22Rv1 (cell line): Measurements from ENCODE around the gene TMC1.

Experiments
- ZFX ChIP-seq: fragments of 450-650 bp; IDR thresholded peaks from 2 replicates; pipeline ENCODE4 v1.6.1; 2017; ENCODE audit warnings: antibody characterized with exemption, borderline replicate concordance
- TF ChIP-seq, protein P1 (sequence below): fragments of 450-650 bp; IDR thresholded peaks from 2 replicates; pipeline ENCODE4 v1.5.1; 2017; ENCODE audit warnings: mild to moderate bottlenecking

DNA sequence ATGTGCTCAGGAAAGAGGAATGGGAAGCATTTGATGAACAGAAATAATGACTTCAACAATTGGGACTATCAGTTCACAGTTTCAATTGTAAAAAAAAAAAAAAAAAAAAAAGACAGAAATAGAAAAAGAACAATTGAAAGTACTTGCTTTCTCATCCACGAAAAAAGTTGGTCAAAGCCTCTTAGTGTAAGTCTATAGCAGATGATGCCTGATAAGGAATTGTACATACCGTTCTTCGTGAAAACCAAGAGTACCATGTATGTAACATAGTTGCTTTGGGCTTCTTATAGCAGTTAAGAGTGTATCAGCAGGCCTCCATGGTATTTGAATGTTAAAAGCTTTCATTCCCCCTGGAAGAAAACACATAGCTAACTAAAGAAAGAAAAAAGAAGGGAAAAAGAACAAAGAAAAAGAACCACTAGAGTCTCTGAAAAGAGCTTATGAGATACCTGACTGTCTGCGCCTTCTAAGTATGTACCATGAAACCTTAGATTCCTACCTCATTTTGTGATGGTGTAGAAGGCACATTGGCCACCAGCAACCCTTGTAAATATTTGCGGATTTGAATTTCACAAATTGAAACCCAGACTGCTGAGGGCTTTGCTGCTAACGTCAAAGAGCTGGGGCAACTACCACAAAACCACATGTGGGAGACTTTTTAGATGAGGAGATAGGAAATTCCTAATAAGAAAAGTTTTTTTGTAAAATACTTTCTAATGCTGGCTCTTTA lies 75.2 kb downstream of the TMC1 start:
- TF ChIP-seq, protein P1, sequence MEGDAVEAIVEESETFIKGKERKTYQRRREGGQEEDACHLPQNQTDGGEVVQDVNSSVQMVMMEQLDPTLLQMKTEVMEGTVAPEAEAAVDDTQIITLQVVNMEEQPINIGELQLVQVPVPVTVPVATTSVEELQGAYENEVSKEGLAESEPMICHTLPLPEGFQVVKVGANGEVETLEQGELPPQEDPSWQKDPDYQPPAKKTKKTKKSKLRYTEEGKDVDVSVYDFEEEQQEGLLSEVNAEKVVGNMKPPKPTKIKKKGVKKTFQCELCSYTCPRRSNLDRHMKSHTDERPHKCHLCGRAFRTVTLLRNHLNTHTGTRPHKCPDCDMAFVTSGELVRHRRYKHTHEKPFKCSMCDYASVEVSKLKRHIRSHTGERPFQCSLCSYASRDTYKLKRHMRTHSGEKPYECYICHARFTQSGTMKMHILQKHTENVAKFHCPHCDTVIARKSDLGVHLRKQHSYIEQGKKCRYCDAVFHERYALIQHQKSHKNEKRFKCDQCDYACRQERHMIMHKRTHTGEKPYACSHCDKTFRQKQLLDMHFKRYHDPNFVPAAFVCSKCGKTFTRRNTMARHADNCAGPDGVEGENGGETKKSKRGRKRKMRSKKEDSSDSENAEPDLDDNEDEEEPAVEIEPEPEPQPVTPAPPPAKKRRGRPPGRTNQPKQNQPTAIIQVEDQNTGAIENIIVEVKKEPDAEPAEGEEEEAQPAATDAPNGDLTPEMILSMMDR = no peak
- no peak for TF ChIP-seq ZFX
